CD14-positive monocyte (primary cell): ENCODE results near the gene HMGB1. TPM values are rescaled to one million over a fixed set of nuclear protein-coding genes. Genes with fewer than 3 reads are reported as not detected.

Source experiments
- DNase-seq, 3 donors: peaks; one replicate each; pipeline ENCODE4 v3.0.0-alpha.2; 2011 to 2022
- H2AFZ ChIP-seq: 2 replicates; pipeline ENCODE4 v1.6.0; 2012; ENCODE audit warnings: mild to moderate bottlenecking, low read depth, low read length, inconsistent platforms; ENCODE audit not compliant: insufficient read depth, poor library complexity, severe bottlenecking
- H3K27ac ChIP-seq, 2 donors: 1 replicate in 1 of 2; 2 replicates in 1 of 2; pipeline ENCODE4 v1.5.1; 2012 to 2013; ENCODE audit warnings: low read length in 2 of 2, control low read depth in 1 of 2, inconsistent platforms in 1 of 2, low read depth in 1 of 2, mild to moderate bottlenecking in 1 of 2
- H3K27me3 ChIP-seq, 2 donors: one replicate each; pipeline versions ENCODE4 v1.6.0 to v1.6.1; 2011 to 2013; ENCODE audit warnings: low read length in 2 of 2; ENCODE audit not compliant: control insufficient read depth in 2 of 2, insufficient read depth in 2 of 2
- H3K36me3 ChIP-seq, 2 donors: replicated peaks in 1 of 2; 1 replicate in 1 of 2; 2 replicates in 1 of 2; pipeline versions ENCODE4 v1.5.1 to v1.6.1; 2012 to 2013; ENCODE audit warnings: low read length in 2 of 2, control low read depth in 1 of 2, inconsistent platforms in 1 of 2, mild to moderate bottlenecking in 1 of 2; ENCODE audit not compliant: insufficient read depth in 2 of 2, control insufficient read depth in 1 of 2
- H3K4me1 ChIP-seq, 2 donors: 1 replicate in 1 of 2; 2 replicates in 1 of 2; pipeline versions ENCODE4 v1.5.1 to v1.6.1; 2012 to 2013; ENCODE audit warnings: low read length in 2 of 2, control low read depth in 1 of 2, inconsistent platforms in 1 of 2, mild to moderate bottlenecking in 1 of 2, moderate library complexity in 1 of 2; ENCODE audit not compliant: insufficient read depth in 2 of 2, control insufficient read depth in 1 of 2
- H3K4me2 ChIP-seq: replicated peaks from 2 replicates; pipeline ENCODE3; 2012; ENCODE audit warnings: low read length, moderate library complexity, mild to moderate bottlenecking; ENCODE audit not compliant: poor library complexity, severe bottlenecking; ENCODE audit errors: extremely low read depth
- H3K4me3 ChIP-seq, 3 experiments: fragments of 200-600 bp in 1 of 3; sonication (generic) in 1 of 3; replicated peaks in 1 of 3; 1 replicate in 2 of 3; 2 replicates in 1 of 3; pipeline ENCODE4 v1.5.1; 2011 to 2013; ENCODE audit warnings: low read length in 3 of 3, mild to moderate bottlenecking in 3 of 3, control low read depth in 2 of 3, low read depth in 2 of 3, inconsistent platforms in 1 of 3, moderate library complexity in 1 of 3
- H3K79me2 ChIP-seq: 2 replicates; pipeline ENCODE4 v1.6.0; 2012; ENCODE audit warnings: mild to moderate bottlenecking, control low read depth, inconsistent platforms, low read length, moderate library complexity; ENCODE audit not compliant: insufficient read depth
- H3K9ac ChIP-seq: 2 replicates; pipeline ENCODE4 v1.6.0; 2017; ENCODE audit warnings: low read length, mild to moderate bottlenecking; ENCODE audit not compliant: insufficient read depth, poor library complexity, severe bottlenecking
- H3K9me3 ChIP-seq, 2 donors: replicated peaks in 1 of 2; 1 replicate in 1 of 2; 2 replicates in 1 of 2; pipeline versions ENCODE4 v1.5.1 to v1.6.1; 2012 to 2013; ENCODE audit warnings: low read length in 2 of 2, control low read depth in 1 of 2; ENCODE audit not compliant: control insufficient read depth in 1 of 2, insufficient read depth in 1 of 2
- H4K20me1 ChIP-seq: 2 replicates; pipeline ENCODE4 v1.6.0; 2012; ENCODE audit warnings: mild to moderate bottlenecking, low read length, control low read depth, moderate library complexity; ENCODE audit not compliant: insufficient read depth
- H3K27ac Mint-ChIP-seq, 7 donors: one replicate each; pipeline ENCODE4 v1.8.0; 2020; ENCODE audit warnings: mild to moderate bottlenecking in 7 of 7, mixed read lengths in 7 of 7, moderate library complexity in 6 of 7, inconsistent platforms in 2 of 7
- H3K27me3 Mint-ChIP-seq, 3 donors: one replicate each; pipeline ENCODE4 v1.8.0; 2021 to 2022; ENCODE audit warnings: low read depth in 3 of 3, mild to moderate bottlenecking in 3 of 3, mixed read lengths in 3 of 3, moderate library complexity in 3 of 3, inconsistent platforms in 1 of 3
- H3K36me3 Mint-ChIP-seq, 2 donors: one replicate each; pipeline ENCODE4 v1.8.0; 2020; ENCODE audit warnings: mixed read lengths in 2 of 2, inconsistent platforms in 1 of 2, mild to moderate bottlenecking in 1 of 2
- H3K4me1 Mint-ChIP-seq: one replicate; pipeline ENCODE4 v1.8.0; 2020; ENCODE audit warnings: mild to moderate bottlenecking, mixed read lengths
- H3K4me3 Mint-ChIP-seq, 2 donors: one replicate each; pipeline ENCODE4 v1.8.0; 2020; ENCODE audit warnings: mild to moderate bottlenecking in 2 of 2, mixed read lengths in 2 of 2, moderate library complexity in 1 of 2
- H3K9me3 Mint-ChIP-seq, 7 donors: one replicate each; pipeline ENCODE4 v1.8.0; 2020 to 2022; ENCODE audit warnings: mixed read lengths in 7 of 7, mild to moderate bottlenecking in 6 of 7, moderate library complexity in 6 of 7, inconsistent platforms in 2 of 7
- CTCF ChIP-seq: fragments of 200-600 bp; IDR thresholded peaks from one replicate; pipeline ENCODE4 v1.8.0; 2022; ENCODE audit warnings: antibody characterized with exemption, mild to moderate bottlenecking
- WGBS: methylation state at CpG from one replicate; pipeline ENCODE4 v1.1.5; 2013; ENCODE audit warnings: missing lambda C conversion rate; ENCODE audit not compliant: insufficient coverage; 5-methylcytosine and 5-hydroxymethylcytosine counted together
- intact Hi-C, 2 donors: fragments of 100-400 bp; cut with micrococcal nuclease; formaldehyde crosslinking; loops; one replicate each; pipeline versions ENCODE4 v1.15.0 to v1.15.1; 2023
- polyA plus RNA-seq, 3 donors: library from polyadenylated mRNA; depleted of rRNA in 1 of 3; unstranded in 2 of 3; stranded (reverse) in 1 of 3; fragments of 300-500 nt in 2 of 3; fragments of >200 nt in 1 of 3; fragmentation: Illumina TruSeq in 2 of 3; gene quantifications; 1 replicate in 2 of 3; 2 replicates in 1 of 3; pipeline ENCODE4 v1.2.3, GENCODE V29; 2012 to 2021

Gene HMGB1
- polyA plus RNA-seq, 3 donors: 132 to 489 (median 430) TPM

- H2AFZ ChIP-seq: peak overlapping the region; percentile 43
- 100% methylated on average over 1 of the region's 4 CpGs for WGBS
- peak overlapping the region in 2 of 7 donors; percentile 48 for H3K27ac Mint-ChIP-seq
- H3K4me2 ChIP-seq: peak overlapping the region; percentile 12
- no peaks in the 10 kb centered on the region for H3K4me1 ChIP-seq
- no peaks in the 10 kb centered on the region for H4K20me1 ChIP-seq
- H3K4me1 Mint-ChIP-seq: peaks cover 5% of the 10 kb centered on the region
- H3K36me3 Mint-ChIP-seq: no peaks in the 10 kb centered on the region
- no peaks in the 10 kb centered on the region for H3K79me2 ChIP-seq
- H3K4me3 Mint-ChIP-seq: no peak overlapping the region
- intact Hi-C loops: no loop called here
- no peak overlapping the region for H3K9ac ChIP-seq
- no peak overlapping the region for H3K27ac ChIP-seq
- H3K4me3 ChIP-seq: no peak overlapping the region
- peaks cover 0 to 1% (median 1%) of the 10 kb centered on the region in 3 donors for H3K27me3 Mint-ChIP-seq
- H3K36me3 ChIP-seq: no peaks in the 10 kb centered on the region
- DNase-seq: peak in 2 of 3 donors; percentile 15 to 38
- H3K27me3 ChIP-seq: no peaks in the 10 kb centered on the region
- TF ChIP-seq CTCF: no peak
- H3K9me3 ChIP-seq: no peaks in the 10 kb centered on the region
- H3K9me3 Mint-ChIP-seq: no peaks in the 10 kb centered on the region
Observed at GRCh38 chr13:30477346-30478195, 11.8 kb upstream of the HMGB1 start.

- no peaks in the 10 kb centered on the region for H3K9me3 ChIP-seq
- Mint-ChIP-seq H3K27me3 (peaks cover 0 to 3% (median 0%) of the 10 kb centered on the region in 3 donors), H3K36me3 (no peaks in the 10 kb centered on the region), H3K27ac (no peak overlapping the region), H3K9me3 (no peaks in the 10 kb centered on the region), H3K4me3 (no peak overlapping the region), H3K4me1 (peaks cover 5% of the 10 kb centered on the region)
- H3K4me2 ChIP-seq: no peak overlapping the region
- intact Hi-C loops: no loop called here
- WGBS: no CpG with 5 or more reads among the region's 1 CpG
- no peaks in the 10 kb centered on the region for H4K20me1 ChIP-seq
- DNase-seq: no peak
- H2AFZ ChIP-seq: no peak overlapping the region
- TF ChIP-seq CTCF: no peak
- H3K36me3 ChIP-seq: no peaks in the 10 kb centered on the region
- H3K9ac ChIP-seq: no peak overlapping the region
- H3K79me2 ChIP-seq: no peaks in the 10 kb centered on the region
- H3K4me1 ChIP-seq: no peaks in the 10 kb centered on the region
- no peak overlapping the region for H3K27ac ChIP-seq
- H3K27me3 ChIP-seq: no peaks in the 10 kb centered on the region
- H3K4me3 ChIP-seq: no peak overlapping the region
Observed at GRCh38 chr13:30473675-30474074, 7.9 kb upstream of the HMGB1 start.
